Measurements from ENCODE around the gene MLN. TPM values are rescaled to one million over a fixed set of nuclear protein-coding genes. Genes with fewer than 3 reads are reported as not detected.

Gene MLN
- total RNA-seq, 6 experiments from 2014 or later, result not detected

DNA sequence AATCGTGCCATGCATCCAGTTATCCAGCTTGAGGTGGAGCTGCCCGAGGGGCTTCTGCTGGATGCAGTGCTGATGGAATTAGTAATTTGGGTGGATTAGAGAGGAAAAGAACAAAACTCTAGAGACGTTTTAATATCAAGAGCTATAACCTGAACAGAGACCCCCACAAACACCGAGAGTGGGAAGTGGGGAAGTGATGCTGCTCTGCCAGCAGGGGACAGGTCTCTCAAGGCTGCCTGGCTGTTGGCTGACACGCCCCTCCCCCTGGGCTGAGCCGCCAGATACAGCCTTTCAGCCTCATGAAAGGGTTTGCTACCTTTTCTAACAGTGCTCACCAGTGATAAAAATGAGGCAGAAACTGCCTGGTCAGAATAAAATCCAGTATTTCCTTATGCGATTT is 24.5 kb downstream of the MLN start:
- H3K4me1 ChIP-seq, result no peaks in the 10 kb centered on the region
- no peak for DNase-seq
- intact Hi-C loops (cut with DNase I), result no loop called here

DNA sequence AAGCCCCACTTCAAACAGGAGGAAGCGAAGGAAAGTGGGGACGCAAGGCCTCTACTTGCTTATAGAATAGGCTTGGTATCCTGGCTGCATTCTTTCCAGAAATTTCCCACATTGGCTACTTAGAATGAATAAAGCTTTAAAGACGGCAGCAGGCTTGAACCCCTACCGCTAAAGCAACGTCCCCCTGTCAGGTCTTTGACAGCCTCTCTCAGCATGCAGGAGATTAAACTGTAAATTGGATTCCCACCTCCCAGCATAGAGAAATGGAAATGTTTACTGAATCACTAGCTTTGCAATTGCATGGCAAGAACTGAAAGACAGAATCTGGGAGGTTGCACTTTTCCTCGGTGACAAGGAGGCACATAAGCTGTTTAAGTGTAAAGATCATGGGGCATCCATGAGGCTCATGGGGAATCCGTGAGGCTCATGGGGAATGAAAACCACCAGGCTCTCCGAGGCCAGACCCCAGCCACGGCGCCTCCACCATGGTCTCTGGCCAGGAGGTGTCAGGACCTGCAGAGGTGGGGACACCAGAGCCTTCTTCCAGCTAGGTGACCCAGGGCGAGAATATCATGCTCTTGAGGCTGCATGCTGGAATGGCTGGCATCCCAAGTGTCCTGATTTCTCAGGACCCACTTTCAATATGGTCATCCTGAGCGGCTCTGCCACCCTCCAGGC is 25.2 kb downstream of the MLN start:
- peaks cover 37 to 83% (median 53%) of the 10 kb centered on the region in 4 donors for H3K36me3 ChIP-seq
- intact Hi-C loops (cut with DNase I), result no loop called here
- no peaks in the 10 kb centered on the region for H3K9me3 ChIP-seq
- no peaks in the 10 kb centered on the region for H3K4me1 ChIP-seq
- ATAC-seq (no peak), DNase-seq (no peak)
- TF ChIP-seq, protein P1, sequence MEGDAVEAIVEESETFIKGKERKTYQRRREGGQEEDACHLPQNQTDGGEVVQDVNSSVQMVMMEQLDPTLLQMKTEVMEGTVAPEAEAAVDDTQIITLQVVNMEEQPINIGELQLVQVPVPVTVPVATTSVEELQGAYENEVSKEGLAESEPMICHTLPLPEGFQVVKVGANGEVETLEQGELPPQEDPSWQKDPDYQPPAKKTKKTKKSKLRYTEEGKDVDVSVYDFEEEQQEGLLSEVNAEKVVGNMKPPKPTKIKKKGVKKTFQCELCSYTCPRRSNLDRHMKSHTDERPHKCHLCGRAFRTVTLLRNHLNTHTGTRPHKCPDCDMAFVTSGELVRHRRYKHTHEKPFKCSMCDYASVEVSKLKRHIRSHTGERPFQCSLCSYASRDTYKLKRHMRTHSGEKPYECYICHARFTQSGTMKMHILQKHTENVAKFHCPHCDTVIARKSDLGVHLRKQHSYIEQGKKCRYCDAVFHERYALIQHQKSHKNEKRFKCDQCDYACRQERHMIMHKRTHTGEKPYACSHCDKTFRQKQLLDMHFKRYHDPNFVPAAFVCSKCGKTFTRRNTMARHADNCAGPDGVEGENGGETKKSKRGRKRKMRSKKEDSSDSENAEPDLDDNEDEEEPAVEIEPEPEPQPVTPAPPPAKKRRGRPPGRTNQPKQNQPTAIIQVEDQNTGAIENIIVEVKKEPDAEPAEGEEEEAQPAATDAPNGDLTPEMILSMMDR (IDR thresholded peaks at IDR 0.05), result no peak
- no peak for TF ChIP-seq POLR2A (IDR thresholded peaks at IDR 0.05)
- no peaks in the 10 kb centered on the region for H3K27me3 ChIP-seq
- no peak overlapping the region for H3K27ac ChIP-seq
- H3K4me3 ChIP-seq, result no peak overlapping the region
- WGBS (ENCODE audit: insufficient coverage, low coverage, low lambda C conversion rate, missing lambda C conversion rate), result 83% methylated on average over 6 of the region's 12 CpGs

More for the DNA sequence above, 24.5 kb downstream of the MLN start:
- peaks cover 37 to 90% (median 57%) of the 10 kb centered on the region in 4 donors for H3K36me3 ChIP-seq
- H3K9me3 ChIP-seq, result no peaks in the 10 kb centered on the region
- TF ChIP-seq POLR2A (IDR thresholded peaks at IDR 0.05), result no peak
- TF ChIP-seq, protein P1 (IDR thresholded peaks at IDR 0.05), result no peak
- H3K27ac ChIP-seq, result no peak overlapping the region
- 90% methylated on average over 7 of the region's 7 CpGs for WGBS (ENCODE audit: insufficient coverage, low coverage, low lambda C conversion rate, missing lambda C conversion rate)
- ATAC-seq, result no peak
- no peaks in the 10 kb centered on the region for H3K27me3 ChIP-seq
- H3K4me3 ChIP-seq, result no peak overlapping the region

DNA sequence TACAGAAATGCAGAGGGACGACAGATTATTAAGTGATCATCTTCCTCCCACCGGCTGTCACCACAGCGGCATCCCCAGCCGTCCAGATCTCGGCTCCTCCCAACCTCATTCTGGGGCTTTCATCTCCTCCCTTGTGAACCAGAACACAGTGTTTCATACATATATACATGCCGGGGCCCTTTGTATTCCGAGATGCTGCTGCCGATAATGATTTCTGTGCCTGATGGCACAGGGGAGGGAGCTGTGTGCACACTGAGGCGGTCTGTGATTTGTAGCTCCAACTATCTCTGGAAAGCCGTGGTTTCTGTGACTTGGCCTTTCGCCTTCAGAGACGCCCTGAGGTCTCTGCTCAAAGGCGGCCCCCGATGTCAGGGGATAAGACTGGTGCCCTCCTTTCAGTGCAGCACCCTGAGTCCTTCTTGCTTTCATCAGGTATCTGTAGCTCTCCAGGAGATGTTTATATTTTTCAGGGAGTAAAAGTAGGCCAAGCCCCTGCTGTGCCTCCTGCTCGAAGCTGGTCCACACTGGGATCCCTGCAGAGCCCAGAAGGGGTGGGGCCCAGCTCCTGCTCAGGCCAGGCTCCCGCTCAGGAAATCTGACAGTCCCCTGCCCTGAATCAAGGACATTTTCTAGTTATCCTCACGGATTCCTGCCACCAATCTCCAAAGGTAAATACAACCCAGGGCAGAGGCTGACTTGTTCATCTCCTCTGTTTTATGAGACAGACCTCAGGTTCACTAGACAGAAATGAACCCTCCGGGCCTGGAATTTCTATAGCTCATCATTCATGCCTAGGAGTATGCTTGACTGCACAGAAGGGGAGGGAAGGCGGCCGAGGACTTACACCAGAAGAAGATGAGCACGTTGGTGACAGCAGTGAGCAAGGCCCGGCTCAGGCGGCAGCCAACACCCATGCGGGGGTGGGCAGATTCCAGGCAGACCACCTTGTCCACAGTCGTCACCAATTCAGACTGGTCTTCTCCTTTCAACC is 26.1 kb downstream of the MLN start:
- peaks cover 32 to 75% (median 49%) of the 10 kb centered on the region in 4 donors for H3K36me3 ChIP-seq
- WGBS (ENCODE audit: insufficient coverage, low coverage, low lambda C conversion rate, missing lambda C conversion rate), result 87% methylated on average over 9 of the region's 25 CpGs
- no peak for DNase-seq
- no peak for ATAC-seq
- TF ChIP-seq POLR2A (IDR thresholded peaks at IDR 0.05), result no peak
- TF ChIP-seq, protein P1 (IDR thresholded peaks at IDR 0.05), result no peak
- H3K9me3 ChIP-seq, result no peaks in the 10 kb centered on the region
- H3K4me3 ChIP-seq, result no peak overlapping the region
- H3K4me1 ChIP-seq, result no peaks in the 10 kb centered on the region
- H3K27ac ChIP-seq, result no peak overlapping the region
- intact Hi-C loops (cut with DNase I), result no loop called here
- no peaks in the 10 kb centered on the region for H3K27me3 ChIP-seq

DNA sequence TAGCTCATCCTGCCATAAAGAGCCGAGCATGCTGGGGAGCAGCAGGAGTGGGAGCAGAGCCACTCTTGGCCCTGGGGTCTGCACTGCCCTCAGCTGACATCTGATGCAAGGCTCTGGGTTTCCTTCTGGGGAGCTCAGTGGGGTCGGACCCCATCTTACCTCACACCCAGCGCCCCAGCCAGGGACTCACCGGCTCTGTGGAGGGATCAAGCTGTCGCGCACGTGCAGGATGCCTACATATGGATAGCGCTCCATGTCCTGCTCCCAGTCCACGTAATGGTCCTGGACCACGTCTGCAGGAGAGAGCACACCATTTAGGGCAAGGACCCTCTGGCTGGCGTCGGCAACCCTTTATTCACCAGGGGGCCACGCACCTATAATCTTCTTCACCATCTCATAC is 27.0 kb downstream of the MLN start:
- Histone ChIP-seq H3K9me3 (no peaks in the 10 kb centered on the region), H3K4me1 (no peaks in the 10 kb centered on the region), H3K27ac (no peak overlapping the region), H3K4me3 (no peak overlapping the region), H3K36me3 (peaks cover 33 to 73% (median 49%) of the 10 kb centered on the region in 4 donors), H3K27me3 (no peaks in the 10 kb centered on the region)
- no peak for TF ChIP-seq POLR2A (IDR thresholded peaks at IDR 0.05)
- TF ChIP-seq, protein P1 (IDR thresholded peaks at IDR 0.05), result no peak
- WGBS (ENCODE audit: insufficient coverage, low coverage, low lambda C conversion rate, missing lambda C conversion rate), result no CpG with 5 or more reads among the region's 13 CpGs
- intact Hi-C loops (cut with DNase I), result no loop called here
- DNase-seq (no peak), ATAC-seq (no peak)
